Kidney capillary endothelial cell (primary cell): ENCODE data around the gene PLA2G4A.
A peak's percentile ranks its signal among the peaks of the same experiment; 100 is the strongest.
"Not testable (repeated sequence)": the region's sequence is repeated elsewhere in the genome, so short reads cannot be mapped to it uniquely, and the experiment has no call there.

Source experiments
- DNase-seq: peaks from one replicate; pipeline ENCODE4 v3.0.0-alpha.2; 2018; ENCODE audit warnings: low spot score

PLA2G4A gene

GRCh38 chr1:186922814-186923213, 94.1 kb downstream of the PLA2G4A start:
- DNase-seq: not testable (repeated sequence)

GRCh38 chr1:186923486-186923885, 94.7 kb downstream of the PLA2G4A start:
- DNase-seq: no peak

GRCh38 chr1:186925881-186926669, 97.3 kb downstream of the PLA2G4A start:
- no peak for DNase-seq

GRCh38 chr1:186927884-186928283, 99.1 kb downstream of the PLA2G4A start:
- no peak for DNase-seq

GRCh38 chr1:186930238-186930637, 101.5 kb downstream of the PLA2G4A start:
- no peak for DNase-seq

GRCh38 chr1:186937016-186937670, 108.4 kb downstream of the PLA2G4A start:
- no peak for DNase-seq

- DNase-seq: no peak
Observed at GRCh38 chr1:186943891-186944686, 115.3 kb downstream of the PLA2G4A start.

GRCh38 chr1:186945146-186945545, 116.4 kb downstream of the PLA2G4A start:
- DNase-seq: no peak

- DNase-seq: peak; percentile 17
Observed at GRCh38 chr1:186948535-186948934, 119.8 kb downstream of the PLA2G4A start.

- DNase-seq: no peak
Observed at GRCh38 chr1:186949173-186949572, 120.4 kb downstream of the PLA2G4A start.

- peak; percentile 60 for DNase-seq
Observed at GRCh38 chr1:186950547-186950946, 121.8 kb downstream of the PLA2G4A start.

- DNase-seq: no peak
Observed at GRCh38 chr1:186953876-186954275, 125.1 kb downstream of the PLA2G4A start.

GRCh38 chr1:186957314-186957713, 128.6 kb downstream of the PLA2G4A start:
- DNase-seq: no peak

GRCh38 chr1:186958520-186958919, 129.8 kb downstream of the PLA2G4A start:
- no peak for DNase-seq

GRCh38 chr1:186960861-186961260, 132.1 kb downstream of the PLA2G4A start:
- DNase-seq: no peak

GRCh38 chr1:186965847-186966246, 137.1 kb downstream of the PLA2G4A start:
- DNase-seq: no peak

GRCh38 chr1:186966456-186966855, 137.7 kb downstream of the PLA2G4A start:
- no peak for DNase-seq

- no peak for DNase-seq
Observed at GRCh38 chr1:186967656-186968394, 139.1 kb downstream of the PLA2G4A start.

- no peak for DNase-seq
Observed at GRCh38 chr1:186974774-186975181, 146.0 kb downstream of the PLA2G4A start.

GRCh38 chr1:186975220-186975619, 146.5 kb downstream of the PLA2G4A start:
- DNase-seq: no peak

GRCh38 chr1:186976700-186977099, 148.0 kb downstream of the PLA2G4A start:
- no peak for DNase-seq
